NOMO-1 treated with DMSO at 0.1 percent for 48 hours (cell line): ENCODE data around the gene EN1.

ENCODE experiments used
- DNase-seq: peaks from one replicate; lab custom pipeline; 2025; ENCODE audit not compliant: unreplicated experiment; lab: John Stamatoyannopoulos, UW

Gene EN1

DNA sequence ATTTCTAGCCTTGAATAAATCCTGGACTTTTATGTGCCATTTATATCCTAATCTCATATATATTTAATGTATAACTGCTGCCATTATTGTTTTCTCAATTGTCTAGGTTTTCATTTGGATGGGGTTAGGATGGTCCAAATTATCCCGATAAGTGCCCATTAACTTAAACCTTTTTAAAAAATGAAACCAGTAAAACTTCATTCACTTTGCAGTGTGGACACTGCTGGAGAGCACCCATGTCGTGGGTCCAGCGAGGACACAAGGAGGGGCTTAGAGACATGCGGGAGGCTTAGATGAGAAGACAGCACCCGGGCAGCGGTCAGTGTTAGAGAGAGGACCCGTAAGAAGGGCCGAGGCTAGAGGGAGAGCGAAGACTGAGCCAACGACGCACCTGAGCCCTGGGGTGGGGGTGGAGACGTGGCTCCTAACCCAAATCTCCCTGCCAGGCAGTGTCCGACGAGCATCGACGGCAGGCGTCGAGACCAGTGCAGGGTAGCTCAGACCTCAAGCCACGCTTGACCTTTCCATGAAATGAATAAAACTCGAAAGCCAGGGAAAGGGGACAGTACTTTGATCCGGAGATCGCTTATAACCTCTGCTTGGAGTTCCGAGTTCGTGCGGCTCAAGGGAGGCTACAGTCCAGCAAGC lies 9.0 kb upstream of the EN1 start:
- DNase-seq, result no peak

DNA sequence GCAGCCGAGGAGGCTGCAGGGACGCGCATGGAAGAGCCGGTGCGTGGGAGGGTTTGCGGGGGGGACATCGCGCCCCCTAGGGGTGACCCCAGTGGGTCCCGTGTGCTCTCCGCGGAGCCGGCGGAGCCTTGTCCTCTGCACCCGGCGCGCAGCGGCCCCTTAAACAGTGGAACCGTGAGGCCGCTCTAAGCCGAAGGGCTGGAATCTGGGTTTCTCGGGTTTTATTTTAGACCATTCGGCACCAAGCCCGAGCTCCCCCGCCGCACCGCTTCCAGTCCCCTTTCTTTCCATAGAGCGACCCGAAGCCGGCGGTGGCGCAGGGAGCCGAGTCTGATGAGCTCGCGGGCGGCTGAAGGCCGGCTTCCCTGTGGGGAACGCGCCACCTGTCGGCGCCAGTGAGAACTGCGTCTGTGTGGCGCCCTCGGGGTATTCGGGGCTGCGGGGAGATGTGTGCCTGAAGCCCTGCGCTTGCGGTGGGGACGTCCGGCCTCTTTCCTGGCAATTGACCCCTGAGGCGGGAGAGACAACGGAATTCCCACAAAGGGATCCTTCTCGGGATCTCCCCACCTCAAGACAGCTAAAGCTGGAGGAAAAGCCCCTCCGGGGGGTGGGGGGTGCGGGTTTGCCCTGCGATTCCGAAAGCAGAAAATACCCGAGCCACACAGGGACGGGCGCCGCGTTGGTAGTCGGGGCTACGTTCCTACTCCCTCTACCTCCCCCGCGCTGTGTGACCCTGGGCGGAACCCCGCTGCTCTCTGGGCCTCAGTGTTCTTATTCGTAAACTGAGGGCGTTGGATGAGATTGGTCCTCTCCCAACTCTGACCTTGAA lies 8.2 kb upstream of the EN1 start:
- peak; percentile 66 for DNase-seq

DNA sequence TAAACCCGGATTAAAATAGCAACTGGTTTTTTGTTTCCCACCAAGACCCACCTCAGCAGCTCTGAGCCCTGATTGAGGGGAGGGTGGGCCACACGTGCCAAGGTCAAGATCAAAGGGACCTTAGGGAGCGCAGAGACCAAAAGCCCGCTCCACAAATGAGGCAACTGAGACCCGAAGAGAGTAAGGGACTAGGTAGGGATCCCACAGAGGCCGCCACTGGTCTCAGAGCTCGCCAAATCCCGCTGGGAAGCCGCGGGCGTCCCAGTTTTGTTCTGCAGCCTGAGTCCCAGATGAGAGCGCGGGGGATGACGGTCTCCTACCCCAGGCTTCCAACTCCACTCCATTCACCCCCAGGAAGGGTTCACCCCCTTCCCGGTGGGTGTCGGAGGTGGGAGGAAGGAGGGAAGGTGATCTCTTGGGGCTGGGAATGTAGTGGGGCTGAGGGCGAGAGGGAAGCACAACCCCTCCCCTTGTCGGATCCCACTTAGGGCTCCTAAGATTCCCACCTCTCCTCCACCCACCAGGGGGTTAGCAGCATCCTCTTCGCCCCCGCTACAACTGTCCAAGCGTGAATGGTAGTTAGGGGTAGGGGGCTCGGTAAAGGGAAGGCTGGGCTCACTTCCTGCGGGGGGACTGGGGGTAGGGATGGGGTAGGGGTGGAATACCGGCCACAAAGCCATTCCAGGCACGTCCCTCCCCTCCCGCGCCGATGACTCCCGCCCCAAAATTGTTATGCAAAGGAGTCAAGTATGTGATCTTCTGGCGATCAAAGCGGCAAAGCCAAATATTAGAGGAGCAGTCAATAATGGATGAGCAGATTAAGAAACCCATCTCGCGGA lies 7.3 kb upstream of the EN1 start:
- DNase-seq, result no peak

DNA sequence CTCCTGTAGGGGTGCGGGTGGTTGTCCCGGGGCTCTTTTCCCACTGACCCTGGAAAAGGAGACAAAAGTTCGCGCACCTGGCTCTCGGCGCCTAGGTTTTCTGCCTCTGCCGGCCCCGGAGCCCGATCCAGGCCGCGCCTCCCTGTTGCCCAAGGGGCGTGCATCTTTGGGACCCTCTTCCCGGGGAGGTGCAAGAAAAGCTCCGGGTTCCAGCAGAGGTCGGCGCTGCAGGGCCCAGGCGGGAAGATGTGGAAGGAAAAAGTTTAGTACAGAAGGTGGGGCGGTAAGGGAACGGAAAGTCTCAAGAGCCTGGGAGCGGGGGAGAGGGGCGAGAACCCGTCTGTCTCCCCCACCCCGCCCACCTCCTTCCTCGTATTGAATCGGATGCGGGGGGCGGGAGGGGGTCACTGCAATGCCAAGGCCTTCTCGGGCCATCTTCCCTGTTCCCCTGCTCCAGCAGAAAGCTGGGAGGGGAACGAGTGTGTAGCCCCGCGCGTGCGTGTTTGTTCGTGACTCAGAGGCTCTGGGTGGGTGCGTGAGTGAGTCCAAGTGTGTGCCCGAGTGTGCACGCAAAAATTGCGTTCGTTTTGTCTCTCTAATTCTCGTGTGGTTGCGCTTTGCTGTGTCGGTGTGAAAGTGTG lies 6.3 kb upstream of the EN1 start:
- no peak for DNase-seq

DNA sequence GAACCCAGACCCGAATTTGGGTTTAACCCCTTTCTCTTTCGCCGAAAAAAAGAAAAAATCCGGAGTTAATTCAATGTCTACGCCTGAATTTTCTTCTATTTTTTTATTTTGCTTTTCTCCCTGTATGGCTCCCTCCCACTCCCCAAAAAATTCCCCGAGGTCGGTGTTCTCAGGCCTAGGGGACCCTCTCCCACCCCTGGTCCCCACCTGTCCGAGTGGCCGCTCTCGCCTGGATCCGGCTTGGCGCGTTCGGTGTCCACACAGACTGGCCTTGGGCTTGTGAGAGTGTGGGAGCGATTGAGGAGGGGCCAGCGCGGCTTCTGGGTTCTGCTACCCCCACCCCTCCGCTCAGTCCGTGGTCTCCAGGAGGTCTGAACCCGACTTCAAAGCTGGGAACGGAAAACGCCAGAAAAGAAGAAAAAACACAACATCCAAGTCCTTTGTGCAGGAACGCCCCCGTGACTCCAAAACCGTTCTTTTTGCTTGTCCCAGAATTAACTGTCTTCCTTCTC lies 5.7 kb upstream of the EN1 start:
- no peak for DNase-seq

DNA sequence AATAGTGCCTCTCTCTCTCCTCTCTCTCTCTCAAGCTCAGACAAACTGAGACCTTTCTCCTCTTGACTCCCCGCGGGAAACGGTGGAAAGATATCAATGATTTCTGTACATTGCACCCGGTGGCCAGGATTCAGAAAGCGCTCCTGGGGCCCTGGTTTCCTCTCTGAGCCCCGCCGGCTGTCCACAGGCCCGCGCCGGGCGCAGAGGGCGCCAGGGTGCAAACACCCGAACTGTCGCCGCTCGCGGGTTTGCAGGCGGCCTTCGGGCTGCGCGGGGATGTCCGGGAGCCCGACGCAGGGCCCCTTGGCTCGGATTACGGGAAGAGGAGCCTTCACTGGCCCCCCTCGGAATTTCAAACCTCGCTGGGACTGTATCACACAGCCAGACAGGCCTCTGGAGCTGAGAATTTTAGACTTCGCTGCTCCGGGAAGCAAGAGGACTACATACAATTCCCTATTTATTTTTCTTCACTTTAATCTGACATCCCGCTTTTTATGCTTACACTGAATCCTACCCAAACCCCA lies 5.2 kb upstream of the EN1 start:
- DNase-seq, result no peak

DNA sequence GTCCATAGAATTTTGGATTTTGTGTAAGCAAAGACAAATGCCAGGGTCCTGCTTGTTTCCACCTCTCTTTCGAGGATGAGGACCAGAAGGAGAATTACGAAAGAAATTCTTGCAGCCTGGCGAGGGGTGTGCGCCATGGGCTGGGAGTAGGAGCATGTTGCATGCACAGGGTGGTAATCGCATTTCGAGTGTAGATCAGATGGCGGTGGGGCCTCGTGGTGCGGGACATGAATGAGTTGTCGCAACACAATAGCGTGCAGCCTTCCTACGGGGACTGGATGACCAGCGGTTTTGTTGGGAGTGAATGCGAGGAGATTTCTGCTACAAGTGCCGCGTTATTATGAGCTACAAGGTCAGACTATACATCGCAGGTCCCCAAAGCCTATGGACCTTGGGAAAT lies 4.2 kb upstream of the EN1 start:
- no peak for DNase-seq

DNA sequence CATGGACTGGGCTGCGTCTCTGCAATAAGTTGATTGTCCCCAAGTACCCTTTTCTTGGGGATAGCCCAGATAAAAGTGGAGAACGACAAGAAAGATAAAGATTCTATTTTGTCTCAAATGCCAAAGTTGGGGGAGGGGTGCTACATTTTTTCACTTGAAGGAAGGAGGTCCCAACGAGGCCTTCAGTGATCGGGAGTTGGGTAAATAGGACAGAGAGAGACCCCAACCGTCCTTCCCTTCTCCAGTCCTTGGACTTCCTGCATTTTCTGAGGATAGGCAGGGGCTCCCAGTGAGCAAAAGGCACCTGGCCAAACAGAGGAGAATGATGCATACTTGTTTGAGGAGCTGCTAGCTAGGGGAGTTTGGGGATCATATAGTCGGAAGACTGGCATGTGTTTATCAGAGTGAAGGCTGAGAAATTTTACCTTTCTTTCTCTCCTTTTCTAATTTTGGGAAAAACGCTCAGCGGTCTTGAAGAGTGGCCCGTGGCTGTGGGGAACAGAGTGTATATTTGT lies 3.5 kb upstream of the EN1 start:
- DNase-seq, result no peak

DNA sequence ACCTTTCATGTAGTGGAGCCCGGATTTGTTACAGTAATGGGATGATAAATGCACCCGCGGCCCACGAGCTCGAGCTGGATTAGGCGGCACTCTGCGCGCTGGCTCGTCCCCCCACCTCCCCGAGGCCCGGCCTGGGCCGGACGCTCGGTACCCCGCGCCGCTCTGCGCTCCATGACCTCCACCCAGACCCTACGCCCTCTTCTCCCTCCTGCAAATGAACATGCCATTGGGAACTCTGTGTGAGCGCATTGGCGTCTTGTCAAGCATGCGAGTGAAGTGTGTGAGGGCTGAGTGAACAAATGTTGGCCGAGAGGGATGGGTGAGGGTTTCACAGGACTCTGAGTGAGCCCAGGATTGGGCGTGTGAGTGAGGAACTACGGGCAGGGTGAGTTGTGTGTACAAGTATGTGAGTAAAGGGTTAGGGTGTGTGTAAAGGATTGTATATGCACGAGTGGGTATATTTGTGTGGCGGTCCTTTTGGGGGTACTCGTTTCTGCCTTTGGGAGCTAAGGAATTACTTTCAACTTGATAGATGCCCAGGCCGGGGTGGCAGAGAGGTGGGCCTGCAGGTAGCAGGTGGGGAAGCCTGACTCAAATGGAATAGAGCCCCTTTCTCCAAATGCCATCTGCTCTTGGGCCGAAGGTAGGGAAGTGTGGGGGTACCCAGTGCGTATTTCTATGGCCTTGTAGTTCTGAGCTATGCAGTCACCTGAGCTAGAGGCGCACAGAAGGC lies 2.9 kb upstream of the EN1 start:
- no peak for DNase-seq

DNA sequence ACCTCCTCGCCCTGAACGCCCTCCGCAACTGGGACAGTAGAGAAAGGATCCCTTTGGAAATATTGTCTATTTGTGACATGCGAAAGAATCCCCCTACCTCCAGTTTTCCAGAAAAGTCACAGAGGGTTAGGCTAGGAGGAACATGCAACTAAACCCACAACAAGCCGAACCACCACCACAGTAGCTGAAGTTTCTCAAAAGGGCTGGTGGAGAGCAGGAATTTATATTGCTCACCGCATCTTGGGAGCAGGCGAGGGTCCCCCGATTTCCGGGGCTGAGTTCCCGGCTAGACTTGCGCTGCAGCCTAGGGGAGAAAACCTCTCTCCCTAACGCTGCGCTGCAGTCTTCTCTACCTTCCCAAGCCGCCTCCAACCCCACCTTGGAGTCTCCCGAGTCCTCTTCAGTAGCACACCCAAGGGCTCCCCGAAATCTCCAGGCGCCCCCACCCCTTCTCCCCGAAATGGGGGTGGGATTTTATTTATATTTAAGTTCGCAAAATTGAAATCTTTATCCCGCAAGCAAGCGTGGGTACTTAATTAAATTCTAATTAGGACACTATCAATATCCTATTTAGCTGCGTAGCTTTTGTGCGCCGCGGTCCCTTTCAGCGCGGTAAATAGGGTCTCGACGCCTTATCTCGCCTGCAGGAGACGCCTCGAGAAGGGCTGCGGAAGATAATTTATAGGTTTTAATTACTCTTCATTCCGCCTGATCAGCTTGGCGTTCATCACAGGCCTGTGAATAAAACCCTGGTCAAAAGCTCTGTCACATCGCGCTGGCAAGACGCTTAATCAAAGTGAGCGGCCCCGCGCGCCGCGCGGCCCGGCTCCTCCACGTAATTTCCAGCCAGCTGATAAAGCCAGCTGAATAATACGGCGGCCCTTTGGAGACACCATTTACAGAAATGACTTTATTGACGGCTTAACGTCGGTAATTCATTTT lies 2.0 kb upstream of the EN1 start:
- DNase-seq, result no peak

DNA sequence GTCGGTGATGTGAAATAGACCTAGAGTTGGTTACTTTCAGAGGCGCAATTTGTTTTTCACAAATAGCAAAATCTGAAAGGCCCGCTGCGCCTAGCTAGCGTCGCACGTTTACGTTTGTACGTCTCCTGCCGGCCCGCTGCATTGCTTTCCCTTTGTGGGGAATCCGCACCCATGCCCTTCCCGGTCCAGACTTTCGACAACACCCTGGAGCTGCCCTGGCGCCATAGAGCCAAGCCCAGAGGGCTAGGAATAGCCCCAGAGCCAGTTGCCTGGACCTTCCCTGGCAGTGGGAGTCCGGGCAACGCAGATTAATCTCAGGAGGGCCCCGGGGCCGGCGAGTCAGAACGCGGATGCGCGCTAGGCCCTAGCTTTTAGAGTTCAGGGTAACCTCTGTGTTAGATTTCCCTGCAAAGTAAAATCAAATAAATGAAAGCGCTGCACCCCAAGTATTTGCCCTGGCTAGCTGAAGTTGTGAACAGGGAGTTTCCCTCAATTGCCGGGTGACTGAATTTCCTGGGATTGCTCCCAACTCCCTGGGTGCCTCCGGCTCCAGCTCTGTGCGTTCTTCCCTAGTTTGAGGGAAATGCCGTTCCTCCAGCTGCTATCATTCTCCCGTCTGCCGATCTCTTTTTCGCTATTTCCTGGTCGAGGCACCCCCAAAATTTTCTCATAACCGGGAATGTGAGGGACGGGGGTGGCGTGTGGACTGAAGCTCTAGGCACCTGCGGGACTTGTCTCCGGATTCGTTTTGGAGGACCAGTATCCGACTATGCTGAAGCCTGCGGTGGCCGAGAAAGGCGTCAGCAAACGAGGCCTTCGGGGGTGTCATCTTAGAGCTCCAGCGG lies 1.2 kb upstream of the EN1 start:
- DNase-seq, result no peak

DNA sequence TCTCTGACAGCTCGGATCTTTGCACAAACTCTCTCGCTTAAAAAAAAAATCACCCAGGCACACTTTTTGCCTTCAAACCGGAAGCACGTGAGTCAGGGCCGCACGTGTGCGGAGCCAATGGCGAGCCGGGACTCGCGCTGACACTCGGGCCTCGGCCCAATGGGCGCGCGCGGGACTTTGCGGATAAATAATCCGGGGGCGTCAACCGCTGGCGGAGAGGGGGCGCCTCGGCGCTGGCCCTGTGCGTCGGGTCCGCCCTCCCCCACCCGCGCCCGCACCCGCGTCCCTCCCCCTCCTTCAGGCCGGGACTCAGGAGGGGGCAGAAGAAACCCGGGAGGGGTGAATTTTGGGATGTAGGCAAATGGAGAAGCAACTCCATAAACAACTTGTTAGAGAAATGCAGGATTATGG lies 319 bp upstream of the EN1 start:
- DNase-seq, result no peak

DNA sequence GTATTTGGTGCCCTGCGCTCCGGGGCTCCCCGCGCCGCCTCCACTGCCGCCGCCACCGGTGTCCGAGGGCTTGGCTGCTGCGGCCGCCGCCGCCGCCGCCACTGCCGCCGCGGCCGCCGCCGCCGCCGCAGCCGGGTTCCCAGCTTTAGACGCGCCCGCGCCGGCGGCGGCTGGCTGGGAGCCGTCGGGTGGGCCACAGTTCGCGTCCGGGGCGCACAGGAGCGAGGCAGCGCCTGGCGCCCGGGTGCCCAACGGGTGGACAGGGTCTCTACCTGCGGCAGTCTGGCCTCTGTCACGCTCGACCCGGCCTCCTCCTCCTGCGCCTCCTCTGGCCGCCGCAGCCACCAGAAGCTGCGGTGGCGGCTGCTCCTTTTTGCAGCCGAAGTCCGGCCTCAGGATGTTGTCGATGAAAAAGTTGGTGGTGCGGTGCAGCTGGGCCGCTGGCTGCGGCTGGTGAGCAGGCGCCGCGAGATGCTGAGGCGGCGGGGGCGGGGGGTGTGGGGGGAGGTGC lies 951 bp downstream of the EN1 start:
- no peak for DNase-seq

DNA sequence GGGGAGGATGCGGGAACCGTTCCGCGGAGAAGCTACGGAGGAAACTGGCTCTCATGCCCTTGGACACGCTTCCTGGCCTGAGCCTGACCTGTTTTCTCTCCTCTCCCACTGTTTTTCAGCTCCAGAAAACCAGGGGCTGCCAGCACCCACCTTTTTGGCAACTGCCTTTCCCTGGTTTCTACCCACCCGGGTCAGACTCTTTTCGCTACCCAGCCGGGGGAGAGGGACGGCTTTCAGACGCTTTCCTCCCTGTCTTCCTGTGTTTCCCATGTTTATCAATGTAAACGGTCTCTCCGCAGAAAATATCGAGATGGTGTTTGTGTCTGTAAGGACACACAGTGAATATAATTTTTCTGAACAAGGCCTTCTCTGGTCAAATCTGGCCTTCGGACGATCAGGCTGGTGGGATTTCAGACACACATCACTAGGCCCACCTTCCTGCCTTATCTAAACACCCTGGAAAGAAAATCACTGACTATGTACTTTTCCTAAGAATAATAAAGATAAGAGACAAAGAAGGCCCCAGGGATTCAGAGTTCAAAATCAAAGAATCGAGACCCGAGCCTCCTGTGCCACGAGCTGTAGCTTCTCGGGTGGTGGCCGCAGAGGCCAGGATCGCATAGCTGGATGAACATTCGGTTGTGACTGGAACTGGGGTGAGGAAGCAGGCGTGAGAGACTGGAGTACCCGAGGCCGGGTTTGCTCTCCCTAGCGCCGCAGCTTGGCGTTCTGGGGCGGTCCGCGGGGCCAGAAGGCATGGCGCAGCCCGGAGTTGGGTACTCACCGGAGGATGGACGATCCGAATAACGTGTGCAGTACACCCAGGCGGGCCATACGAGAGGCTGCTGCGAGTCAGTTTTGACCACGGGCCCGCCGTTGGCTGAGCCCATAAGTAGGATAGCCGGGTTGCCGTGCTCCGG lies 1.7 kb downstream of the EN1 start:
- DNase-seq, result no peak

DNA sequence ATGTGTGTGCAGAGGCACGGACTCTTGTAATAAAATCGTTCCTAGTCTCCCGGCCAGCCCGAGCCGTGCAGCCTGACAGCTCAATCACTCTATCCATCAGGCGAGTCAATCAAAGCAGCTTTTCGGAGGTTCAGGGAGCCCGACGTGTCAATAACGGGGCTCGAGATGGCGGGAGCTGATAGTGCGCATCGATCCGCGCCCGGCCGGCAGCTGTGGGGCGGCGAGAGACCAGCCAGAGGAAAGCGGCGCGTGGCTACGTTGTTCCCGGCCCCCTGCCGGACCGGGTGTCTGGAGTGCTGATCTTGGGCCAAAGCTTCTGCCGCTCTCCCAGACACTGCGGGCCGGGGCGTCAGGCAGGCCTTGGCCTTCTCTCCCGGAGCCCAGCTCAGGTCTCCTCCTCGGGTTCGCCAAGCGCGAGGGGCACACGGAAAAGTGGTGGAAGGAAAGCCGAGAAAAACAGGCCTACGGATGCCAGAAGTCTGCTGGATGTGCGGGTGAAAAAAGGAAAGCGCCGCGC lies 2.4 kb downstream of the EN1 start:
- DNase-seq, result no peak

DNA sequence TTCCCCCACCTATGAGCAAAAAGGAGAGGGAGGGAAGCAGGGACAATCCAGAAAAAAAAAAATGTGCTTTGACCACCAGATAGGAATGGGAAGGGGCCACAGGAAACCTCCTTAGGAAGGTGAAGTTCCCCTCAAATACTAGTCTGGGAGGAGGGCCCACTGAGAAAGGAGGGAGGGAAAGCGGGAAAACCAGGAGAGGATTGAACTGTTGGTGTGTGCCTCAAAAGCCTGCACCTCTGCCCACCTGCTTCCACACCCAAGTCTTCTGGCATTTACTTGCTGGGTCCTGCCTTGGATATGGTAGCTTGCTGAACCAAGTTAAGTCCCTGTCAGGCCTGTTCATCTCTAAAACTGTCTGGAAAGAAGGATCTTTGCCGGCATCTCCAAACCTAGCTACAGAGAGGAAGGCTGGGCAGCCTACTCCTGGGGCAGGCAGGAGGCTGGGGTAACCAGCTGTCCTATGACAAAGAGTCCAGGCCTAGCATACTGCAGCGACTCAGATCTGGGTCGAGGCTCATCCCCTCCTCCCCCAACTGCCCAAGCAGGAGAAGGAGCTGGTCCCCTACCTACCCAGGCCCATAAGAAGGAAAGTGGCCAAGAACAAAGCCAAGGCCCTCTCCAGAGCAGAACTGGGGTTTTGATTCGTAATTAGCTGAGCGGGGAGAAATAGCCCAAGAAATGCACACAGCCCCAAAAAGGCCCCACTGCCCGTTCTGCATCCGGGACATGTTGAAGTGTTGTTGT lies 3.0 kb downstream of the EN1 start:
- DNase-seq, result no peak
